HL-60 (cell line): Measurements from ENCODE around the gene SMG5.

Experiments
- CTCF ChIP-seq: IDR thresholded peaks from one replicate; pipeline ENCODE4 v1.5.1; 2011; ENCODE audit warnings: low read length, control low read depth, inconsistent platforms; ENCODE audit not compliant: insufficient read depth
- SPI1 ChIP-seq: IDR thresholded peaks from 2 replicates; pipeline ENCODE4 v1.6.1; 2012; ENCODE audit warnings: low read depth, mild to moderate bottlenecking, borderline replicate concordance
- TF ChIP-seq, protein P1 (sequence below): IDR thresholded peaks from 2 replicates; pipeline ENCODE4 v1.6.1; 2012; ENCODE audit warnings: low read depth; ENCODE audit not compliant: insufficient replicate concordance

- TF ChIP-seq CTCF = no peak
- TF ChIP-seq SPI1 = no peak
- TF ChIP-seq, protein P1, sequence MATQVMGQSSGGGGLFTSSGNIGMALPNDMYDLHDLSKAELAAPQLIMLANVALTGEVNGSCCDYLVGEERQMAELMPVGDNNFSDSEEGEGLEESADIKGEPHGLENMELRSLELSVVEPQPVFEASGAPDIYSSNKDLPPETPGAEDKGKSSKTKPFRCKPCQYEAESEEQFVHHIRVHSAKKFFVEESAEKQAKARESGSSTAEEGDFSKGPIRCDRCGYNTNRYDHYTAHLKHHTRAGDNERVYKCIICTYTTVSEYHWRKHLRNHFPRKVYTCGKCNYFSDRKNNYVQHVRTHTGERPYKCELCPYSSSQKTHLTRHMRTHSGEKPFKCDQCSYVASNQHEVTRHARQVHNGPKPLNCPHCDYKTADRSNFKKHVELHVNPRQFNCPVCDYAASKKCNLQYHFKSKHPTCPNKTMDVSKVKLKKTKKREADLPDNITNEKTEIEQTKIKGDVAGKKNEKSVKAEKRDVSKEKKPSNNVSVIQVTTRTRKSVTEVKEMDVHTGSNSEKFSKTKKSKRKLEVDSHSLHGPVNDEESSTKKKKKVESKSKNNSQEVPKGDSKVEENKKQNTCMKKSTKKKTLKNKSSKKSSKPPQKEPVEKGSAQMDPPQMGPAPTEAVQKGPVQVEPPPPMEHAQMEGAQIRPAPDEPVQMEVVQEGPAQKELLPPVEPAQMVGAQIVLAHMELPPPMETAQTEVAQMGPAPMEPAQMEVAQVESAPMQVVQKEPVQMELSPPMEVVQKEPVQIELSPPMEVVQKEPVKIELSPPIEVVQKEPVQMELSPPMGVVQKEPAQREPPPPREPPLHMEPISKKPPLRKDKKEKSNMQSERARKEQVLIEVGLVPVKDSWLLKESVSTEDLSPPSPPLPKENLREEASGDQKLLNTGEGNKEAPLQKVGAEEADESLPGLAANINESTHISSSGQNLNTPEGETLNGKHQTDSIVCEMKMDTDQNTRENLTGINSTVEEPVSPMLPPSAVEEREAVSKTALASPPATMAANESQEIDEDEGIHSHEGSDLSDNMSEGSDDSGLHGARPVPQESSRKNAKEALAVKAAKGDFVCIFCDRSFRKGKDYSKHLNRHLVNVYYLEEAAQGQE = no peak
These were observed 56.5 kb downstream of the SMG5 start for GRCh38 chr1:156226116-156226538.
